Measurements from ENCODE around the gene ALOX5. TPM values are rescaled to one million over a fixed set of nuclear protein-coding genes. Genes with fewer than 3 reads are reported as not detected.

The ALOX5 gene
- total RNA-seq, 4 donors from 2014 or later = 27.8 to 127 (median 39.9) TPM

GRCh38 chr10:45483002-45483401 is 109.0 kb downstream of the ALOX5 start:
- 91 to 93% methylated on average over 3 of the region's 3 CpGs for WGBS, 2 donors
- peaks cover 0 to 27% (median 0%) of the 10 kb centered on the region in 4 donors for H3K9me3 ChIP-seq
- H3K27ac ChIP-seq = no peak overlapping the region
- no peak for DNase-seq (ENCODE audit: low spot score in 2 of 2)
- no peak overlapping the region for H3K4me3 ChIP-seq
- H3K36me3 ChIP-seq = peaks cover 0 to 77% (median 0%) of the 10 kb centered on the region in 3 donors
- no peaks in the 10 kb centered on the region for H3K27me3 ChIP-seq
- H3K4me1 ChIP-seq = no peaks in the 10 kb centered on the region
- TF ChIP-seq POLR2A (IDR thresholded peaks at IDR 0.05) = no peak
- TF ChIP-seq, protein P1, sequence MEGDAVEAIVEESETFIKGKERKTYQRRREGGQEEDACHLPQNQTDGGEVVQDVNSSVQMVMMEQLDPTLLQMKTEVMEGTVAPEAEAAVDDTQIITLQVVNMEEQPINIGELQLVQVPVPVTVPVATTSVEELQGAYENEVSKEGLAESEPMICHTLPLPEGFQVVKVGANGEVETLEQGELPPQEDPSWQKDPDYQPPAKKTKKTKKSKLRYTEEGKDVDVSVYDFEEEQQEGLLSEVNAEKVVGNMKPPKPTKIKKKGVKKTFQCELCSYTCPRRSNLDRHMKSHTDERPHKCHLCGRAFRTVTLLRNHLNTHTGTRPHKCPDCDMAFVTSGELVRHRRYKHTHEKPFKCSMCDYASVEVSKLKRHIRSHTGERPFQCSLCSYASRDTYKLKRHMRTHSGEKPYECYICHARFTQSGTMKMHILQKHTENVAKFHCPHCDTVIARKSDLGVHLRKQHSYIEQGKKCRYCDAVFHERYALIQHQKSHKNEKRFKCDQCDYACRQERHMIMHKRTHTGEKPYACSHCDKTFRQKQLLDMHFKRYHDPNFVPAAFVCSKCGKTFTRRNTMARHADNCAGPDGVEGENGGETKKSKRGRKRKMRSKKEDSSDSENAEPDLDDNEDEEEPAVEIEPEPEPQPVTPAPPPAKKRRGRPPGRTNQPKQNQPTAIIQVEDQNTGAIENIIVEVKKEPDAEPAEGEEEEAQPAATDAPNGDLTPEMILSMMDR (IDR thresholded peaks at IDR 0.05) = no peak
- no peak for TF ChIP-seq EP300 (IDR thresholded peaks at IDR 0.05)

- no peak overlapping the region for H3K27ac ChIP-seq
- H3K27me3 ChIP-seq = no peaks in the 10 kb centered on the region
- DNase-seq (ENCODE audit: low spot score in 2 of 2) = no peak
- H3K4me1 ChIP-seq = no peaks in the 10 kb centered on the region
- no peak overlapping the region for H3K4me3 ChIP-seq
- 72 to 94% methylated on average over 2 of the region's 2 CpGs for WGBS, 2 donors
- H3K36me3 ChIP-seq = peaks cover 0 to 56% (median 0%) of the 10 kb centered on the region in 3 donors
- TF ChIP-seq, protein P1 (IDR thresholded peaks at IDR 0.05) = no peak
- TF ChIP-seq EP300 (IDR thresholded peaks at IDR 0.05) = no peak
- no peak for TF ChIP-seq POLR2A (IDR thresholded peaks at IDR 0.05)
- peaks cover 0 to 5% (median 0%) of the 10 kb centered on the region in 4 donors for H3K9me3 ChIP-seq
These were observed 113.7 kb downstream of the ALOX5 start for GRCh38 chr10:45487735-45488134.

- peaks cover 0 to 5% (median 0%) of the 10 kb centered on the region in 4 donors for H3K9me3 ChIP-seq
- no peaks in the 10 kb centered on the region for H3K27me3 ChIP-seq
- 91 to 94% methylated on average over 10 of the region's 10 CpGs for WGBS, 2 donors
- no peaks in the 10 kb centered on the region for H3K4me1 ChIP-seq
- peaks cover 0 to 50% (median 0%) of the 10 kb centered on the region in 3 donors for H3K36me3 ChIP-seq
- no peak for DNase-seq (ENCODE audit: low spot score in 2 of 2)
- H3K4me3 ChIP-seq = no peak overlapping the region
- TF ChIP-seq EP300 (IDR thresholded peaks at IDR 0.05) (no peak), POLR2A (IDR thresholded peaks at IDR 0.05) (no peak)
- TF ChIP-seq, protein P1 (IDR thresholded peaks at IDR 0.05) = no peak
- H3K27ac ChIP-seq = no peak overlapping the region
These were observed 114.3 kb downstream of the ALOX5 start for GRCh38 chr10:45488365-45488764.

GRCh38 chr10:45490277-45490676 is 116.3 kb downstream of the ALOX5 start:
- TF ChIP-seq POLR2A (IDR thresholded peaks at IDR 0.05) (no peak), EP300 (IDR thresholded peaks at IDR 0.05) (no peak)
- TF ChIP-seq, protein P1 (IDR thresholded peaks at IDR 0.05) = no peak
- H3K9me3 ChIP-seq = peaks cover 0 to 13% (median under 1%) of the 10 kb centered on the region in 4 donors
- no peak for DNase-seq (ENCODE audit: low spot score in 2 of 2)
- WGBS, 2 donors = 95 to 98% methylated on average over 3 of the region's 3 CpGs
- no peak overlapping the region for H3K4me3 ChIP-seq
- no peak overlapping the region for H3K27ac ChIP-seq
- peaks cover 0 to 33% (median 0%) of the 10 kb centered on the region in 3 donors for H3K36me3 ChIP-seq
- no peaks in the 10 kb centered on the region for H3K27me3 ChIP-seq
- H3K4me1 ChIP-seq = no peaks in the 10 kb centered on the region

DNA sequence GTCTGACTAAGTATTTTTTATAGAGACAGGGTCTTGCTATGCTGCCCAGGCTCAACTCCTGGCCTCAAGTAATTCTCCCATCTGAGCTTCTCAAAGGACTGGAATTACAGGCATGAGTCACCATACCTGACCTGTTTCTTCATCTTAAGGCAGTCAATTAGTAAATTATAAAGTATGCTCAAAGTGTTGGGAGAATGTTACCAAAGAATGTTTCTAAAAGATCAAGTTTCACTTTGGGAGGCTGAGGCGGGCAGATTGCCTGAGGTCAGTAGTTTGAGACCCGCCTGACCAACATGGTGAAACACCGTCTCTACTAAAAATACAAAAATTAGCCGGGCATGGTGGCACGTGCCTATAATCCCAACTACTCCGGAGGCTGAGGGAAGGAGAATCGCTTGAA is 117.0 kb downstream of the ALOX5 start:
- H3K27ac ChIP-seq = no peak overlapping the region
- no peaks in the 10 kb centered on the region for H3K4me1 ChIP-seq
- peaks cover 0 to 25% (median 0%) of the 10 kb centered on the region in 3 donors for H3K36me3 ChIP-seq
- DNase-seq (ENCODE audit: low spot score in 2 of 2) = no peak
- no peak overlapping the region for H3K4me3 ChIP-seq
- H3K9me3 ChIP-seq = peaks cover 0 to 21% (median 3%) of the 10 kb centered on the region in 4 donors
- TF ChIP-seq POLR2A (IDR thresholded peaks at IDR 0.05) (no peak), EP300 (IDR thresholded peaks at IDR 0.05) (no peak)
- TF ChIP-seq, protein P1 (IDR thresholded peaks at IDR 0.05) = no peak
- 91 to 96% methylated on average over 7 of the region's 7 CpGs for WGBS, 2 donors
- no peaks in the 10 kb centered on the region for H3K27me3 ChIP-seq

Other genes with a start within 250 kb of the ALOX5 start
- gene OR13A1, start 58.6 kb upstream of the ALOX5 start, total RNA-seq = not detected